ENCODE data around the gene HS2ST1.

HS2ST1 gene

DNA sequence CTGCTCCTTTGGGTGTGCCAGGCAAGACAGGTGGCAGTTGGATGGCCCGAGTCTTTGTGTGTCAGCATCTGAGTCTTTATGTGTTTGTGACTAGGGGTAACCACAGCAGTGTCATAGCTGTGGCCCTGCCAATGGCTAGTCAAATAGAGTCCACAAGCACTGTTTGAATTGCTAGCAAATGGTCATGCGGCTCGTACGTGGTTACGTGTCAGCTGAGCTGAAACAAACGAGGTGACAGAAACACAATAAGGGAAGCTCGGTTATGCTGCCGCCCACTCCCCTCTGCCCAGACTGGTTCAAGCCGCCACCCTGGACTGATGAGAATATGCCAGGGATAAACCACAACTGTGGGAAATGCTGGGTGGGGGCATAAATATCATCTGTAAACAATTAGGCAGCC is 239.9 kb downstream of the HS2ST1 start:
- Histone ChIP-seq H3K27me3 (peaks cover 0 to 4% of the 10 kb centered on the region in 2 donors), H3K4me1 (peaks cover 0 to 11% (median 3%) of the 10 kb centered on the region in 4 donors), H3K9me3 (no peaks in the 10 kb centered on the region), H3K27ac (no peak overlapping the region), H3K4me3 (no peak overlapping the region), H3K36me3 (no peaks in the 10 kb centered on the region)
- intact Hi-C loops (cut with DNase I; ENCODE audit: low total_unique reads): no loop called here
- DNase-seq: no peak
- TF ChIP-seq CTCF (IDR thresholded peaks at IDR 0.05): no peak

GRCh38 chr1:87155170-87155569 is 240.7 kb downstream of the HS2ST1 start:
- H3K36me3 ChIP-seq: no peaks in the 10 kb centered on the region
- DNase-seq: no peak
- H3K27me3 ChIP-seq: peaks cover 0 to 4% of the 10 kb centered on the region in 2 donors
- H3K27ac ChIP-seq: no peak overlapping the region
- no peaks in the 10 kb centered on the region for H3K9me3 ChIP-seq
- H3K4me1 ChIP-seq: peaks cover 0 to 11% (median 2%) of the 10 kb centered on the region in 4 donors
- no peak overlapping the region for H3K4me3 ChIP-seq
- no peak for TF ChIP-seq CTCF (IDR thresholded peaks at IDR 0.05)
- intact Hi-C loops (cut with DNase I; ENCODE audit: low total_unique reads): no loop called here

- H3K27me3 ChIP-seq: peaks cover 0 to 4% of the 10 kb centered on the region in 2 donors
- intact Hi-C loops (cut with DNase I; ENCODE audit: low total_unique reads): no loop called here
- no peaks in the 10 kb centered on the region for H3K36me3 ChIP-seq
- no peaks in the 10 kb centered on the region for H3K9me3 ChIP-seq
- TF ChIP-seq CTCF (IDR thresholded peaks at IDR 0.05): no peak
- no peak for DNase-seq
- no peak overlapping the region for H3K4me3 ChIP-seq
- no peak overlapping the region for H3K27ac ChIP-seq
- H3K4me1 ChIP-seq: peaks cover 0 to 11% (median 2%) of the 10 kb centered on the region in 4 donors
These were observed 241.2 kb downstream of the HS2ST1 start for GRCh38 chr1:87155648-87156047.

GRCh38 chr1:87156124-87156523 is 241.7 kb downstream of the HS2ST1 start:
- peaks cover 0 to 11% (median 2%) of the 10 kb centered on the region in 4 donors for H3K4me1 ChIP-seq
- H3K9me3 ChIP-seq: no peaks in the 10 kb centered on the region
- no peak overlapping the region for H3K4me3 ChIP-seq
- TF ChIP-seq CTCF (IDR thresholded peaks at IDR 0.05): no peak
- intact Hi-C loops (cut with DNase I; ENCODE audit: low total_unique reads): no loop called here
- no peaks in the 10 kb centered on the region for H3K36me3 ChIP-seq
- no peak for DNase-seq
- no peak overlapping the region for H3K27ac ChIP-seq
- H3K27me3 ChIP-seq: peaks cover 0 to 4% of the 10 kb centered on the region in 2 donors

GRCh38 chr1:87159378-87159915 is 245.0 kb downstream of the HS2ST1 start:
- peaks cover 0 to 4% of the 10 kb centered on the region in 2 donors for H3K27me3 ChIP-seq
- intact Hi-C loops (cut with DNase I; ENCODE audit: low total_unique reads): no loop called here
- no peak for TF ChIP-seq CTCF (IDR thresholded peaks at IDR 0.05)
- H3K27ac ChIP-seq: no peak overlapping the region
- DNase-seq: no peak
- H3K36me3 ChIP-seq: no peaks in the 10 kb centered on the region
- no peaks in the 10 kb centered on the region for H3K4me1 ChIP-seq
- H3K4me3 ChIP-seq: no peak overlapping the region
- no peaks in the 10 kb centered on the region for H3K9me3 ChIP-seq
